GM12878 (cell line): Measurements from ENCODE around the gene RFX7.

Source experiments
- EZH2 ChIP-seq: IDR thresholded peaks from 2 replicates; pipeline ENCODE4 v1.6.1; 2012; ENCODE audit warnings: low read depth, mild to moderate bottlenecking, control low read depth, inconsistent platforms, low read length, borderline replicate concordance; ENCODE audit not compliant: control insufficient read depth
- TF ChIP-seq, protein P1 (sequence below), 3 experiments: IDR thresholded peaks in 2 of 3; conservative IDR thresholded peaks in 1 of 3; 2 replicates each; pipeline ENCODE4 v1.5.1; 2011; ENCODE audit warnings: low read depth in 3 of 3, low read length in 3 of 3, mild to moderate bottlenecking in 3 of 3, control low read depth in 2 of 3, moderate library complexity in 2 of 3, inconsistent platforms in 1 of 3, mixed read lengths in 1 of 3; ENCODE audit not compliant: control insufficient read depth in 2 of 3, insufficient read depth in 1 of 3; ENCODE audit errors: extremely low read depth in 1 of 3
- TF ChIP-seq, protein P2 (sequence below): fragments of 450-650 bp; IDR thresholded peaks from 2 replicates; pipeline ENCODE4 v1.6.1; 2014; ENCODE audit warnings: mild to moderate bottlenecking

DNA sequence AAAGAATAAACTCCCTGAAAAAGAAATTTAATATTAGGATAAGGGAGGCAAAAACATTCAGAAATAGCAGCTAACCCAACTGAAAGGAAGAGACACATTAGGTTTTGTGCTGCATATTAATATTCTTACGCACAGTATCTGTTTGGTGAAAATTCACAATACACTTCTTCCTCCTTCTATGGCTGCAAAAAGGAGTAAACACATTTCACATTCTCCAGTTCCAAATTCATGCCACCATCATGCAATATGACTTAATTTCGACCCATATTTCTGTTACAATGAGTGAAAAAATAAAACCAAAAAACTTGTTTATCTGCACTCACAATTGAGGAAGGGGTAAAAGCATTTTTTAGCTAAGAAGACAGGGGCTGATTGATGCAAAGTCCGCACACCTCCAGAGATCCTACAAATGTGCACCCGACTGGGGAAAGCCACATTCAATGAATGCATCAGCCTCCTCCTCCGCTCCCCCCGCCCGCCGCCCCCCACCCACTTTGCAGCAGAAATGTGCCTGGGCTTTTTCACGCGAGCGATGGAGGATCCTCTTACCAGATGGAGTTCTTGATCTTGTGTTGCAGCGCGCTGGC, 1.0 kb downstream of the RFX7 start:
- TF ChIP-seq, protein P1, sequence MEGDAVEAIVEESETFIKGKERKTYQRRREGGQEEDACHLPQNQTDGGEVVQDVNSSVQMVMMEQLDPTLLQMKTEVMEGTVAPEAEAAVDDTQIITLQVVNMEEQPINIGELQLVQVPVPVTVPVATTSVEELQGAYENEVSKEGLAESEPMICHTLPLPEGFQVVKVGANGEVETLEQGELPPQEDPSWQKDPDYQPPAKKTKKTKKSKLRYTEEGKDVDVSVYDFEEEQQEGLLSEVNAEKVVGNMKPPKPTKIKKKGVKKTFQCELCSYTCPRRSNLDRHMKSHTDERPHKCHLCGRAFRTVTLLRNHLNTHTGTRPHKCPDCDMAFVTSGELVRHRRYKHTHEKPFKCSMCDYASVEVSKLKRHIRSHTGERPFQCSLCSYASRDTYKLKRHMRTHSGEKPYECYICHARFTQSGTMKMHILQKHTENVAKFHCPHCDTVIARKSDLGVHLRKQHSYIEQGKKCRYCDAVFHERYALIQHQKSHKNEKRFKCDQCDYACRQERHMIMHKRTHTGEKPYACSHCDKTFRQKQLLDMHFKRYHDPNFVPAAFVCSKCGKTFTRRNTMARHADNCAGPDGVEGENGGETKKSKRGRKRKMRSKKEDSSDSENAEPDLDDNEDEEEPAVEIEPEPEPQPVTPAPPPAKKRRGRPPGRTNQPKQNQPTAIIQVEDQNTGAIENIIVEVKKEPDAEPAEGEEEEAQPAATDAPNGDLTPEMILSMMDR (IDR thresholded peaks at IDR 0.05 in 2 of 3, conservative IDR thresholded peaks at IDR 0.05 in 1 of 3; ENCODE audit: control insufficient read depth in 2 of 3, extremely low read depth in 1 of 3, insufficient read depth in 1 of 3, low read depth in 3 of 3, low read length in 3 of 3) = no peak
- no peak for TF ChIP-seq EZH2
- TF ChIP-seq, protein P2, sequence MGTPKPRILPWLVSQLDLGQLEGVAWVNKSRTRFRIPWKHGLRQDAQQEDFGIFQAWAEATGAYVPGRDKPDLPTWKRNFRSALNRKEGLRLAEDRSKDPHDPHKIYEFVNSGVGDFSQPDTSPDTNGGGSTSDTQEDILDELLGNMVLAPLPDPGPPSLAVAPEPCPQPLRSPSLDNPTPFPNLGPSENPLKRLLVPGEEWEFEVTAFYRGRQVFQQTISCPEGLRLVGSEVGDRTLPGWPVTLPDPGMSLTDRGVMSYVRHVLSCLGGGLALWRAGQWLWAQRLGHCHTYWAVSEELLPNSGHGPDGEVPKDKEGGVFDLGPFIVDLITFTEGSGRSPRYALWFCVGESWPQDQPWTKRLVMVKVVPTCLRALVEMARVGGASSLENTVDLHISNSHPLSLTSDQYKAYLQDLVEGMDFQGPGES = no peak
